Jurkat, Clone E6-1 (cell line): Measurements from ENCODE around the gene KIFC3.
"Not testable (repeated sequence)": the region's sequence is repeated elsewhere in the genome, so short reads cannot be mapped to it uniquely, and the experiment has no call there.

Experiments used
- DNase-seq: peaks from one replicate; pipeline ENCODE4 v3.0.0-alpha.2; 2011; ENCODE audit warnings: low read depth, low spot score
- H3K4me3 ChIP-seq: 2 replicates; pipeline ENCODE4 v1.5.1; 2011; ENCODE audit warnings: mild to moderate bottlenecking, low read length, control low read depth, moderate library complexity

KIFC3 gene

DNA sequence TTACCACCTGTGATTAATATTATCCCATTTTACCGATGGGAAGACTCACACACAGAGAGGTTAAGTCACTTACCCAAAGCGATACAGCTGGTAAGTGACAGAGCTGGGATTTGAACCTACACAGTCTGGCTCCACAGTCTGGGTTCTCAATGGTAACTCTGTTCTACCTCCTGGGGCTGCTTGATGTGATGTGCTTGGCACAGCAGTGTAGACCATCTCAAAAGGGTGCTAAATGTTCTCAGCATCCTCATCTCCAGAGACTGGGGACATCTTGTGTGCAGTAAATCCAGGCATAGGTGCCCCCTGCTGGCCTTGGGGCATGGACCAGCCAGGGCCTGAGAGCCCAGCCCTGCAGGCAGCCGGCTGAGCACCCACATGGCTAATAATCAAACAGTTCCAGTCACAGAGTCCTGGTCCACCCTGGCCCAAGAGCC is 82.1 kb downstream of the KIFC3 start:
- peak; percentile 54 for DNase-seq

DNA sequence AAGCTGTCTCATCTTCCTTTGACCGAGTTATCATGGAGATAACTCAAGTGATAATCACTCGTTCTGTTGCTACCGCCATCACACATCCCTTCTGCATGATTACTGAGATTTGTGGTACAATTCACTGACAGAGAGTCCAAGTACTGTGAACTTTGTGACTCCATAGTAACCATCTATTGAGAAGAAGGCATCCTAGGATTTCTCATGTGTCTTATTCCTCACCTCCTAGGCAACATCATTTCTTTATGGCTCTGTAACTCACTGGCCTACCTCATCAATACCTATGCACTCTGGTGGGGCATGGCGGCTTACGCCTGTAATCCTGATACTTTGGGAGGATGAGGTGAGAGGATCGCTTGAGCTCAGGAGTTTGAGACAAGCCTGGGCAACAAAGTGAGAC is 88.2 kb downstream of the KIFC3 start:
- no peak overlapping the region for H3K4me3 ChIP-seq
- no peak for DNase-seq

More for the DNA sequence above, 82.1 kb downstream of the KIFC3 start:
- H3K4me3 ChIP-seq = no peak overlapping the region

DNA sequence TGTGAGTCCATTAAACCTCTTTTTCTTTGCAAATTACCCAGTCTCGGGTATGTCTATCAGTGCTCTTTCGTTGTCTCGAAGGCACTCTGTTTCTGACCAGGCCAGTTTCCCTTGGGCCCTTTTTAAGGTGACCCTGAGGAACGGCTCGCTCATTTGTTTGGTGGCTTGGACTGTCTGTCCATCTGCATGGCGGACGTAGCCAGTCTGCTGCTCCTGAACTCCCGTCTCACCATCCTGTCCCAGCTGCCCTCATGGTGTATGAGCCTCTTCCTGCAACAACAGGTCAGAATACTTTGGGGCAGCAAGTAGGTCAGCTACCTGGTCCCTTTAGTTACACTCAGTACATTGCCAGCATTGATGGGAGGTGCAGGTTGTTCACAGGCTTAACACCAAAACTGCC is 88.7 kb downstream of the KIFC3 start:
- DNase-seq = no peak

DNA sequence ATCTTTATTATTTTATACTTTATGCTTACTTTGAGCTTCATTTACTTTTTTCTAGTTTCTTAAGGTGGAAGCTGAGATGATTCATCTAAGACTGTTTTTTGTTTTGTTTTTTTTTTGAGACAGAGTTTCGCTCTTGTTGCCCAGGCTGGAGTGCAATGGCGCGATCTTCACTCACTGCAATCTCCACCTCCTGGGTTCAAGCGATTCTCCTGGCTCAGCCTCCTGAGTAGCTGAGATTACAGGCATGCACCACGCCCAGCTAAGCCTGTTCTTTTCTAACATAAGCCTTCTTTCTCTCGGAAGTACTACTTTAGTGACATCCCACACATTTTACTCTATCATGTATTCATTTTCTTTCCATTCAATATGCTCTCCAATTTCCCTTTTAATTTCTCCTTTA is 89.7 kb downstream of the KIFC3 start:
- DNase-seq, H3K4me3 ChIP-seq: not testable (repeated sequence)

More for the DNA sequence above, 88.7 kb downstream of the KIFC3 start:
- H3K4me3 ChIP-seq = no peak overlapping the region

DNA sequence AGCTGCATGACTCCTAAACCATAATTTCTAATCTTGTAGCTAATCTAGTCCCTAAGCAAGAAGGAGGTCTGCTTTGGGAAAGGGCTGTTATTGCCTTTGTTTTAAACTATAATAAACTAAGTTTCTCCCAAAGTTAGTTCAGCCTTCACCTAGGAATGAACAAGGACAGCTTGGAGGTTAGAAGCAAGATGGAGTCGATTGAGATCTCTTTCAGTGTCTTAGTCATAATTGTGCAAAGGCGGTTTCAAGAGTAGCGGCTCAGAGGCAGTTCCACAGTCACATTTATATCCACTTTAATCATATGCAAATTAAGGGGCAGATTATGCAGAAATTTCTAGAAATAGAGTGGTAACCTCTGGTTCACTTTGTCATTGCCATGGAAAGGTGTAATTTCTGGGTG is 90.3 kb downstream of the KIFC3 start:
- DNase-seq = no peak

DNA sequence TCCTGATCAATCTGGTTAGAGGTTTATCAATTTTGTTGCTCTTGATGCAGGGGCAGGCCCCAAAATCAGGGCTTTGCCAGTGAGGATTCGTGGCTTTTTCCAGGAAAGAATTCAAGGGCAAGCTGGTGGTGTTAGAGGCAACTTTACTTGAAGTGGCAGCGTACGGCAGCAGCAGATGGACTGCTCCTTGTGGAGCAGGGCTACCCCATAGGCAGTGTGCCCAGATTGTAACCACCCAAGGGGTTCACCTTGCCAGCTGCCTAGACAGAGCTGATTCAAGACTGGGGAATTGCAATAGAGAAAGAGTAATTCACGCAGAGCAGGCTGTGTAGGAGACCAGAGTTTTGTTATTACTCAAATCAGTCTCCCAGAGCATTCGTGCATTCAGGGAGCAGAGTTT is 90.9 kb downstream of the KIFC3 start:
- H3K4me3 ChIP-seq = no peak overlapping the region
- DNase-seq = no peak

More for the DNA sequence above, 90.3 kb downstream of the KIFC3 start:
- H3K4me3 ChIP-seq = no peak overlapping the region

DNA sequence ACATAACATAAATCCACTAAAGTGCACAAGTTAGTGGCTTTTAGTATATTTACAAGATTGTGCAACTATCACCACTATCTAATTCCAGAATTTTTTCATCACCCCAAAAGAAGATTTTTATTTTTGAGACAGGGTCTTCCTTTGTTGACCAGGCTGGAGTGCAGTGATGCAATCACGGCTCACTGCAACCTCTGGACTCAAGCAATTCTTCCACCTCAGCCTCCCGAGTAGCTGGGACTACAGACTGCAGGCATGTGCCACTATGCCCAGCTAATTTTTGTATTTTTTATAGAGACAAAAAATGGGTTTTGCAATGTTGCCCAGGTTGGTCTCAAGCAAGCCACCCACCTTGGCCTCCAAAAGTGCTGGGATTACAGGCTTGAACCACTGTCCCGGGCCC is 92.6 kb downstream of the KIFC3 start:
- H3K4me3 ChIP-seq = no peak overlapping the region
- no peak for DNase-seq
